ENCODE results near the gene TMC7.

The TMC7 gene

DNA sequence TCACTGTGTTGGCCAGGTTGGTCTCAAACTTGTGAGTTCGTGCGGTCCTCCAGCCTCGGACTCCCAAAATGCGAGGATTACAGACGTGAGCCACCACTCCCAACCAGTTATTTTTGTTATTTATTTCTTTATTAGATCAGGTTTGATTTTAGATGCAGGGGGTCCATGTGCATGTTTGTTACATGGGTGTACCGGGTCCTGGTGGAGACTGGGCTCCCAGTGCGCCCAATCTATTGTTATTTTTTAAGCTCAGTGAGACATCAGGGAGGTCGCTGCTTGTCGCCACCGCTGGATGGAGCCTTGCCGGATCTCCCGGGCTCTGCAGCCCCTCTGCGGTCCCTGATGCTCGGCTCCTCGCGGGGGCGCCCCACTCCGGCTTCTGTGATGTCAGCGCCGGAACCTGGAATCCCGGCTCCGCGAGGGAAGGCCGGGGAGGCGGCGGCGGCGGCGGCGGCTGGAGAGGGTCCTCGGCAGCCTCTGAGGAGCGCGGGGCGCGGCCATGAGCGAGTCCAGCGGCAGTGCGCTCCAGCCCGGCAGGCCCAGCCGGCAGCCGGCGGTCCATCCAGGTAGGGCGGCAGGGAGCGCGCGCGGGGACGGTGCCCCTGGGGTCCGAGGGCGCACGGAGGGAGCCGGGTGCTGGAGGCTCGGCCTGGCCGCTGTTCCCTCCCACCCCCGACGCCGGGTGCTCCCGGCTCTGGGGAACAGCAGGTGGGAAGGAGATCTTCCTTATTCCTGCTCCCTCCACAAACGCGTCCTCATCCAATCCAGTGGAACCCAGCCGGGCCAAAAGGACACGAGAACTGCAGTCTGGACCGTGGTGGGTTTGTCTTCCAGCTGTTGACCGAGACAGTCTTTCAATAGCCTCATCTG is at the start of gene TMC7:
TSS of gene TMC7 (plus strand) at position 370 of the 870 bp plus-strand sequence. CDS start at position 500, 130 bp downstream.
- H3K4me3 ChIP-seq (ENCODE audit: low read depth, low read length) = no peak within 1 kb of the TSS
- DNase-seq (ENCODE audit: low read depth) = peak; percentile 32
- TF ChIP-seq, protein P1, sequence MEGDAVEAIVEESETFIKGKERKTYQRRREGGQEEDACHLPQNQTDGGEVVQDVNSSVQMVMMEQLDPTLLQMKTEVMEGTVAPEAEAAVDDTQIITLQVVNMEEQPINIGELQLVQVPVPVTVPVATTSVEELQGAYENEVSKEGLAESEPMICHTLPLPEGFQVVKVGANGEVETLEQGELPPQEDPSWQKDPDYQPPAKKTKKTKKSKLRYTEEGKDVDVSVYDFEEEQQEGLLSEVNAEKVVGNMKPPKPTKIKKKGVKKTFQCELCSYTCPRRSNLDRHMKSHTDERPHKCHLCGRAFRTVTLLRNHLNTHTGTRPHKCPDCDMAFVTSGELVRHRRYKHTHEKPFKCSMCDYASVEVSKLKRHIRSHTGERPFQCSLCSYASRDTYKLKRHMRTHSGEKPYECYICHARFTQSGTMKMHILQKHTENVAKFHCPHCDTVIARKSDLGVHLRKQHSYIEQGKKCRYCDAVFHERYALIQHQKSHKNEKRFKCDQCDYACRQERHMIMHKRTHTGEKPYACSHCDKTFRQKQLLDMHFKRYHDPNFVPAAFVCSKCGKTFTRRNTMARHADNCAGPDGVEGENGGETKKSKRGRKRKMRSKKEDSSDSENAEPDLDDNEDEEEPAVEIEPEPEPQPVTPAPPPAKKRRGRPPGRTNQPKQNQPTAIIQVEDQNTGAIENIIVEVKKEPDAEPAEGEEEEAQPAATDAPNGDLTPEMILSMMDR (IDR thresholded peaks at IDR 0.05; ENCODE audit: insufficient read depth, low read depth, low read length, missing control alignments) = peak; percentile 19

DNA sequence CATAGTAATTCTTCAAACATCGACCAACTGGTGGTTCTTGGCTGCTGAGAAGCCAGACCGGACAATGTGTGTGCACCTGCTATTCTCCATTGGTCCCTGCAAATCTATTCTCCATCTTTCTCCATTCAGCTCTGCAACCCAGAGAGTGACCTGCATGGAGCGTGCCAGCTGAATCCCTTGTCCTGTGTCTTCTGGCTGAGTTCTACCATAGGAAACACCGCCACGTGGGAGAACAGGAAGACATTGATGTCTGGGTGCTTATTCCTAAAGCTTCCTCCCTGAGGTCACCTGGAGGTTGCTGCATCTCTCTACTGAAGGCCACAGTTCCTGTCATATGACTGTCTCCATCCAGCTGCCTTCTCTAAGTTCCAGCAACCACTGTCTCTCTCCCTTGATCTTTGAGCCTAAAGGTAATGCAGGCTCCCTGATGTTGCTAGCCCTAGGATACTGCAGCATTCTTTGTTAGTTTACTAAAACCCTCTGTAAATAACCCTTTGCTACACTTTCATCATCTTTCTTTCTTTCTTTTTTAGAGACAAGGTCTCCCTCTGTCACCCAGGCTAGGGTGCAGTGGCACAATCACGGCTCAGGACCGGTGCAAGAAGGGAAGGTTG is 46.9 kb upstream of the TMC7 start:
- TF ChIP-seq, protein P1 (IDR thresholded peaks at IDR 0.05; ENCODE audit: insufficient read depth, low read depth, low read length, missing control alignments) = no peak
- H3K4me3 ChIP-seq (ENCODE audit: low read depth, low read length) = no peak overlapping the region
- DNase-seq (ENCODE audit: low read depth) = no peak

DNA sequence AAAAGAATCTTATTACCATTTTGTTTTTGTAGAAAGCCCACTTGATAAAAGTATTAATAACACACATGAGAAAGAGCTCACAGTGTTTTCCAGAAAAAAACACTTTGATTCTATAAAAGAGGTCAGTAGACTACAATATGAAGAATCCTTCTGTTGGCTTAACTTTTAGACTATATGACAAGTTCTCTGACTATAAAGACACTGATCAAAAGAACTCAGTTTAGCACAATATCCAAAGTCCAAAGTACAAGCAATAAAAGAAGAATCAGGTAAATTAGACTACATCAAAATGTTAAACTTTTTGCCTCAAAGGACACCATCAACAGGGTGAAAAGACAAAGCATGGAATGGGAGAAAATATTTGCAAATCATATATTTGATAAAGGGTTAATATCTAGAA is 46.3 kb upstream of the TMC7 start:
- H3K4me3 ChIP-seq (ENCODE audit: low read depth, low read length) = no peak overlapping the region
- DNase-seq (ENCODE audit: low read depth) = no peak
- TF ChIP-seq, protein P1 (IDR thresholded peaks at IDR 0.05; ENCODE audit: insufficient read depth, low read depth, low read length, missing control alignments) = no peak

DNA sequence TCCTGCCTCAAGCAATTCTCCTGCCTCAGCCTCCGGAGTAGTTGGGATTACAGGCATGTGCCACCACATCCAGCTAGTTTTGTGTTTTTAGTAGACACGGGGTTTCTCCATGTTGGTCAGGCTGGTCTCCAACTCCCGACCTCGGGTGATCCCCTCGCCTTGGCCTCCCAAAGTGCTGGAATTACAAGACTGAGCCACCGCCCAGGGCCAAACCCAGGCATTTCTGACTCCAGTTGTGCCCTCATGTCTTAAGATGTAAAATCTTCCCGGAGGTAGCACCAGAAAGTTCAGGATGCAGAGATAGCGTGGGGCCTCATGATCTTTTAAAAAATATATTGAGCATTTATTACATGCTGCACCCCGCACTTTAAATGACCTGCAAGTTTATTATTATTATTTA is 44.7 kb upstream of the TMC7 start:
- TF ChIP-seq, protein P1 (IDR thresholded peaks at IDR 0.05; ENCODE audit: insufficient read depth, low read depth, low read length, missing control alignments) = no peak
- DNase-seq (ENCODE audit: low read depth) = no peak
- no peak overlapping the region for H3K4me3 ChIP-seq (ENCODE audit: low read depth, low read length)

DNA sequence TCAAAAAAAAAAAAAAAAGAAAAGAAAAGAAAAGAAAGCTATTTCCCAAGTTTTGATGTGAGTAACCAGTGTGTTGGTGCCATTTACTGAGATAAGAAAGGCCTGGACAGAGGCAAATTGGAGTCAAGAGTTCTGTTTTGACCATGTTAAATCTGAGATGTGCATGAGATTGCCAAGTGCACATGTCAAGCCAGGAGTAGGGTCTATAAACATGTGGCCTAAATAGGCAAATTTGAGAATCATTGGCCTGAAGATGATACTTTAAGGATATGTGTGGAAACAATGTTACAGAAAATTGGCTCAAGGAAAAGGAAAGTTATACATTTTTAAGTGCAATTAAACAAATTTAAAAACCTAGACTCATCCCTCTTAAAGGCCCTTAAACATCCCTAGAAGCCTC is 42.3 kb upstream of the TMC7 start:
- DNase-seq (ENCODE audit: low read depth) = no peak
- TF ChIP-seq, protein P1 (IDR thresholded peaks at IDR 0.05; ENCODE audit: insufficient read depth, low read depth, low read length, missing control alignments) = no peak
- H3K4me3 ChIP-seq (ENCODE audit: low read depth, low read length) = no peak overlapping the region

DNA sequence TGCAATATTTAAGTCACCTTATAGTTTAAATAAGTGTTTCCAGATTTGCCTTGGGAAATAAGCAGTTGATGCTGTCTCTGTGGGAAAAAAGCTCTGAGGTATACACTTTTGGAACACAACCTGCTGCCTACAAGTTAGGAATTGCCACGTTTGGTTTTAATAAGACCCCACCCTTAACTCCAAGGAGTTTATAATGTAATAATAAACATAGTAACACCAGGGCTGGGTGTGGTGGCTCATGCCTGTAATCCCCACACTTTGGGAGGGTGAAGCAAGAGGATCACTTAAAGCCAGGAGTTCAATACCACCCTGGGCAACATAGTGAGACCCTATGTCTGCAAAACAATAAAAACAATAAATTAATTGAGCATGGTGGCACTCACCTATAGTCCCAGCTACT is 41.7 kb upstream of the TMC7 start:
- TF ChIP-seq, protein P1 (IDR thresholded peaks at IDR 0.05; ENCODE audit: insufficient read depth, low read depth, low read length, missing control alignments) = no peak
- DNase-seq (ENCODE audit: low read depth) = no peak
- no peak overlapping the region for H3K4me3 ChIP-seq (ENCODE audit: low read depth, low read length)

Data from GM12865 (cell line).